GM18873 (cell line): ENCODE data around the gene AP1B1.
"Not testable (repeated sequence)": the region's sequence is repeated elsewhere in the genome, so short reads cannot be mapped to it uniquely, and the experiment has no call there.

Experiments used
- ATAC-seq: cut with Tn5 transposase; IDR thresholded peaks from one replicate; pipeline ENCODE4 v1.9.1; 2021; ENCODE audit warnings: mild to moderate bottlenecking, moderate library complexity, moderate number of reproducible peaks; ENCODE audit not compliant: unreplicated experiment, low FRiP score

Gene AP1B1

GRCh38 chr22:29387921-29388758 is at the start of gene AP1B1:
Gene AP1B1, minus strand, starts transcription at chr22:29388570. Its CDS starts 21,327 bp downstream, at chr22:29367243.
- peak; percentile 72 for ATAC-seq

DNA sequence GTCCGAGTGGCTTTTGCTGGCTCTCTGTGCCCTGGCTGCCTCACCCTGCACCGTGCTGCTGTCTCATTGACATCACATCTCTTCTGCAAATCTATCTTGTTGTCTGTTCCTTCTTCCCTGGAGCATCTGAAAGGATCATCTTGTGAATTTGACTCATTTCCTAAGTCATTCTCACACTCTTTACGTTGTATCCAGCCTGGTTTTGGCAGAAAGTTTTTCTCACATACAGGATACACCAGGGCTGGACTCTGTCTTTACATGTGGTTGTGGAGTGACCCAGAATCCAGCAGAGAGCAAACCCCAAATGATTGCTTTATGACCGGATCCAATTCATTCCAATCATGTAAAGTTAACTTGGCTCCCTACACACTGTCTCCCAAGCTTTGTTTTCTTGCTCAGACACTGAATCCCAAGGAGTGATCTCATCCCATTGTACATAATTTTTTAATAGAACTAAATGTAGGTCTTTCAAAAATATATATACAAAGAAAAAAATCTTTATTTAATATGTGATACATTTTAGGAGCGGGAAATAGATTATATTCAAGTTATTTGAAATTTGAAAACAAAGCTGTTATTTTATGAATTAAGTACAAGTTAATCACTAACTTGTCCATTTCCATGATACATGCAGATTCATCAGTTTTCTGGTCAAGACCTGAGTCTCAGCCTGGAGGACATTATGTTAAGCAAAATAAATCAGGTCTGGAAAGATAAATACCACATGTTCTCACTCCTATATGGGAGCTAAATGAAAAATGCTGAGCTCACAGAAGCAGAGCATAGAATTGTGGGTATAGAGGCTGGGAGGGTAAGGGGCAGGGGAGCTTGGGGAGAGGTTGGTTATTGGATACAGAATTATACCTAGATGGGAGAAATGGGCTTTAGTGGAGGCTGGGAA is 47.1 kb upstream of the AP1B1 start:
- ATAC-seq, result no peak

DNA sequence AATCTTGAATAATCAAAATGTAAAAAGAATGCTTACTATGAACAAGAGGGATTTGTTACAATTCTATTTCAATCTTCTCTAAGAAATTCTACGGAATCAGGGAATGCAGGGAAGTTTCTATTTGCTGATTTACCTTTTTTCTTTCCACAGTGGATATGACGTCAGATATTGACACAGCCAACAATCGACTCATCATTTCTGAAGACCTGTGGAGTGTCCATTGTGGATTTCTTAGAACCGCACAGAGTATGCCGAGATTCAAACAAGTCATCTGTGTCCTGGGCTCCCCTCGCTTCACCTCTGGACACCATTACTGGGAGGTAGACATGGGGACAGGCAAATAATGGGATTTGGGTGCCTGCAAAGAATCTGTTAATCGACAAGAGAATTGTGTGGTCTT is 45.9 kb upstream of the AP1B1 start:
- no peak for ATAC-seq

- no peak for ATAC-seq
Measured at GRCh38 chr22:29433856-29434255, 45.5 kb upstream of the AP1B1 start.

DNA sequence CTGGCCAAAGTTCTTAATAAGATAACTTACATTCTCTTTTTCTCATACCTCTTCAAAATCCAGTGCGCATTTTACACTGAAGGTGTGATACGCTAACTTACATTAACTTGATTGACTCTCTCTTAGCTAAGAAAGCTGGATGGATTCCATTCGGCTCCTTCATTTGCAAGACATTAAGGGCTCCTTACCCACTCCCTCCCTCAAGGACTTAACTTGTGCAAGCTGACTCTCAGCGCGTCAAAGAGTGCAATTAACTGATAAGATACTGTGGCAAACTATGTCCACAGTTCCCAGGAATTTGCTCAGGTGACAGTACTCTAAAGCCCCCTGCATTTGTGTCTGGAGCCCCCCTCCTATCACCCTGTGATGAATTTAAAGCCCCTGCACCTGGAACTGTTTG is 43.6 kb upstream of the AP1B1 start:
- ATAC-seq, result no peak

DNA sequence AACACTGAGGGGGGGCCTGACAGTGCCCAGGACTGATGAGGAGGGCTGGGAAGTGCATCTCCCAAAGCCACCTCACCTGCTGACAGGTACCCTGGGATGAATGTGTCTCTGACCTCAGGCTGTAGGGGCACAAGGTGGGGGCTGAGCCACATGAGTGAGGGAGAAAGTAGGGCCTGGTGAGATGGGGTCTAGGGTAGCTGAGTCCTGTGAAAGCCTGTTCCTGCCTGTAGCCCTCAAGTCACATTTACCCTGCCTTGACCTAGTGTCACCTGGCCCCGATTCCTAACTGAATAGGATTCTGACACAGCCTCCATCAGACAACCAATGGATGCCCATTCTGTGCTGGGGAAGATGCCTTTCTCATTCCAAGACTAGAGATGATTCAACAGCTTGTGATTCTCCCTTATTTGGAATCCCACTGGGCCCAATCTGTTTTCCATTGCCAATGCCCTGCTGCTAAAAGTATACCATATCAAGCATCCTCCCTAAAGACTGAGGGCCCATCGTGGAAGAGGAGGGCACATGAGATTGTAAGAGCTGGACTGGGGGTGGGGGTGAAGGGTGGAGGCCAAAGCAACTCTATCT is 38.9 kb upstream of the AP1B1 start:
- no peak for ATAC-seq

GRCh38 chr22:29426476-29426875 is 38.1 kb upstream of the AP1B1 start:
- ATAC-seq, result no peak

DNA sequence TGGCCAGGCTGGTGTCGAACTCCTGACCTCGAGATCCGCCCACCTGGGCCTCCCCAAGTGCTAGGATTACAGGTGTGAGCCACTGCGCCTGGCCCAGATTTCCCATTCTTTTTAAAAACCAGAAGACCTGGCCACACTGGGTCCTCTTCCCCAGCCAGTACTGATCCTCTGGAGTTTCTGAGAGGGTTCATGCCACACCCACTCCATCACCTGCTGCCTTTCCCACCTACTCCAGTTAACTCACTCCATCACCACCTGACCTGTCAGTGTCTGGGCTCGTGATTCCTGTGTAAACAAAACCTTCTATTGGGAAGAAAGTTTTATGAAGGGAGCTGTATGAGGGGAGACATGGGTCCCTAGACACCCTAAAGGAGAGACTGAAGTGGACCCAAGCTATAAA is 30.3 kb upstream of the AP1B1 start:
- ATAC-seq, result not testable (repeated sequence)

DNA sequence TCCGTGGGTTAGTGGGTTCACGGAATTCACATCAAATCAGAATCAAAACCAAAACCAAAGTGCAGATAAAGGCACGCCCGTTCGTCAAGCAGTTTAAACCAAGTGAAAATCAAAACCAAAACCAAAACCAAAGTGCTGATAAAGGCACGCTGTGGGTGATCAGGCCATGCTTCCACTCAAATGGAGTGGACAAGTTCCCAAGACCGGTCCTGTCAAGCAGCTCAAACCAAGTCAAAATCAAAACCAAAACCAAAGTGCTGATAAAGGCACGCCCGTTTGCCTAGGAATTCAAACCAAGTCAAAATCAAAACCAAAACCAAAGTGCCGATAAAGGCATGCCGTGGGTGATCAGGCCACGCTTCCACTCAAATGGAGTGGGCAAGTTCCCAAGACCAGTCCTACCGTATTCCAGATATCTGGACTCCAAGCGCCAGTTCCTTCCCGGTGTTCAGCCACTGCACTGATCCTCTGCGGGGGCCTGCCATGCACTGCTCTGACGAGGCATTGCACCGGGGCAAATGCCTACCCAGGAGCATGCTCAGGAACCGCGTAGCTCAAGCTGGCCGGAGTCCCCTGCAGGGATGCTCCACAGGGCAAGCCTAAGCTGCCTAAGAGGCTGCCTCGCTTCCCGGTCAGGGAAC is 26.7 kb upstream of the AP1B1 start:
- not testable (repeated sequence) for ATAC-seq

- not testable (repeated sequence) for ATAC-seq
Measured at GRCh38 chr22:29412772-29413171, 24.4 kb upstream of the AP1B1 start.

DNA sequence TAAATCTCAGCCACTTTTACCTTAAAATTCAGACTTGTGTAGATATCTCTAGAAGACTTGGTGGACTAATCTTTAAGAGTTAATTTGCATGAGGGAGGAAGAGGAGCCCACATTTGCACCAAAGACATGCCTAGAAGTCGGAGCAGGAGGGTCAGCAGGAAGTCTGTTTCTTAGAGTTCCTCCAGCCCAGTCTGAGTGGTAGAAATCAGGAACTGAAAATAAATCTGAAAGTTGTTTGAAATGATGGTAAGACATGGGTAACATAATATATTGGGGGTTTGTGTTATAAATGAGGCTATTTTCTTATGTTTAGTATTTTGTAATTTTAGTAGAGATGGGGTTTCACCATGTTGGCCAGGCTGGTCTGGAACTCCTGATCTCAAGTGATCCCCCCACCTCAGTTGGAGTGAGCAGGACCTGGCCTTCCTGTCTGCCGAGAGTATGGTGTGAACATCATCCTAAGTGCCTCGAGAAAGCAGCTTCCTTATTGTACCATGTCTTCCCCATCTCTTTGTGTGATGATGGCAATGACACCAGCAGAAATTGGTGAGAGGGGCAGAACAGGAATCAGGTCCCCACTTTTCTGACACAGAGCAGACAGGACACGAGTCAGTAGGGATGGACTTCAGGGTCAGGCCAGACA is 23.3 kb upstream of the AP1B1 start:
- ATAC-seq, result not testable (repeated sequence)

- ATAC-seq, result no peak
Measured at GRCh38 chr22:29408940-29409339, 20.6 kb upstream of the AP1B1 start.

DNA sequence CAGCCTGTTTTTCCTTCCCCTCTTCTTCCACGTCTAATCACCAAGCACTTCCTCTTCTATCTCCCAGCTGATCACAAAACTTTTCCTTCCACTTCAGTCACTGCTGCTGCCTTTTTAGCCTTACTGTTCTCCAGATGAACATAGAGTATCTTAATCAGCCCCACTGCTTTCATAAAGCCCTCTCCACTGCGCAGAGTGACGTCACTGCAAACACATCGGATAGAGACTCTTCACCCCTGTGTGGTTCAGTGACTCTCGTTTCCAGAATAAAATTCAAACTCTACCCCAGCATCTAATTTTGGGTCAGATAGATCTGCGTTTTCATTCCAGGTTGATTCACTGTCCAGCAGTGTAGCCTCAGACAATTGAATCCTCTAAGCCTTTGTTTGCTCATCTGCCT is 13.2 kb upstream of the AP1B1 start:
- ATAC-seq, result not testable (repeated sequence)

DNA sequence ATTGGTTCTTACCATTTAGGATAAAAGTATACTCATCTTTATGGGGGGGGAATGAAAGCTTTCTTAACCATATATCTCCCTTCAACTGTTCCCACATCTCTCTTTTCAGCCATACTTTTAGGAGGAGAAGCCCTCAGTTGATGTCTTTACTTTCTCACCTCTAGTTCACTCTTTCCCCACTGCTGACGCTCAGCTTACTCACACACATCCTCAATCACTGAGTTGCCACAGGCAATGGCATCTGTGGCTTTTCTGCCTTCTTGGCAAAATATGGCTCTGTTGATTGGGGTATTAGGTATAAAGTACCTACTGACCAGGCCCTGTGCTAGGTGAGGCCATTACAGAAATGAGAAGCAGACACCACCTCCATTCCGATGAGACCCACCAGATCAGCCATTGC is 12.2 kb upstream of the AP1B1 start:
- ATAC-seq, result no peak

DNA sequence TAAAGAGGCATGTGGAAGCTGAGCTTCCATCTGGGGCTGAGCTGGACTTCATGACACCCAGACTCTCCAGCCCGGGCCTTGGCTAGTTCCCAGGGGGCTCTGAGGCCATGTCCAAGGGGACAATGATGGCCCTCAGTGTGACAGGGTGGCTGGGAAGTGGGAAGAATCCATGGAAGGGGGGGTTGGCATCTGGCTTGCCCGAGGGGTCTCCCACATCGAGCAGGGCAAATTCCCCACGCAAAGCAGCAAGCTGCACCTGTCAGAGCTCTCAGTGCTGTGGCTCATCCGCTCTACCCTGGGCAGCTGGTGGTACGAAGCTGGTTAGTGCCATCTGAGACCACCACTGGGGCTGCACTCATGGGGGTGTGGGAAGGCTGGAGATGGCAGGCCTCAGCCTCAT is 9.4 kb upstream of the AP1B1 start:
- no peak for ATAC-seq

- no peak for ATAC-seq
Measured at GRCh38 chr22:29396126-29396525, 7.8 kb upstream of the AP1B1 start.

GRCh38 chr22:29394931-29395581 is 6.7 kb upstream of the AP1B1 start:
- no peak for ATAC-seq

DNA sequence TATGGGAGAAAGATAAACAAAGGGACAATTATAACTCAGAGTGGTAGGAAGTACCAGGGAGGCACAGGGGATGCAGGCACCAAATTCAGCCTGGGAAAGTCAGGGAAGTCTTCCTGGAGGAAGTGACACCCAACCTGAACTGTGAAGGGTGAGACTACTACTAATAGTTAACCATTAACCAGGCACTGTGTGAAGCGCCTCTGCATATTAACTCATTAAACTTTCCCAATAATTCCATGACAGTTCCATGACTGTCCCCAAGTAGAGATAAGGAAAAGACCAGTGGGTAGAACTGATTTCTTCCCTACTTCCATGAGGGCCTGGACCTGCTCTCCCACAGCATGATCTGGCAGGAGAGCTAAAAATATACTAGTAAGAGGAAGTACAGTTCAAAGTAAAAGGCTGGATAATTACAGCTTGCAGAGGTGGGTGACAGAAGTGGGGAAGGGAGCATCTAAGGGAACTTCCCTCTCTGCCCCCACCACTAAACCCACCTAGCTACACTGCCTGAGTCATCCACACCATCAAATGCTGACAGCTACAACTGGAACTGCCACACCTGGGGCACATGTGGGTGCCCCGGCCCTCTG is 4.7 kb upstream of the AP1B1 start:
- no peak for ATAC-seq

DNA sequence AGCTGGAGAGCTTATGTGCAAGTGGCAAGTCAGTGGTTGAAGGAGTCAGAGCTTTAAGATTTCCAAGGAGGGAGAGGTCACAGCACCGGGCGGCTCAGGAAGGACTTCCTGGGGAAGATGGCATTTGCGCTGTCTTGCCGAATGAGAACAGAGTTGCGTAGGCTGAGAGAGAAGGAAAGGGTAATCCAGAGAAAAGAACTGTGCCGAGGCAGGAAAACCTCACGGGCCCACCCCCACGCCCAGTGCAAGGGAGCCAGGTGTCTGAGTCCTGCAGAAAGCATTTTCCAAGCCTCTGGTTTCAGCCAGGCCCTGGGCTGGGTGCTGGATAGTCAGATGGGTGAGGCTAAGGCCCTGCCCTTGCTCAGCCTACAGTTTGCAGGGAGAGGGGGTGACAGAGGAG is 3.2 kb upstream of the AP1B1 start:
- ATAC-seq, result no peak
